OCI-M1 (cell line): Measurements from ENCODE around the gene ASXL3.
A peak's percentile ranks its signal among the peaks of the same experiment; 100 is the strongest.

Source experiments
- DNase-seq: peaks from one replicate; lab custom pipeline; 2025; lab: John Stamatoyannopoulos, UW

ASXL3 gene

DNA sequence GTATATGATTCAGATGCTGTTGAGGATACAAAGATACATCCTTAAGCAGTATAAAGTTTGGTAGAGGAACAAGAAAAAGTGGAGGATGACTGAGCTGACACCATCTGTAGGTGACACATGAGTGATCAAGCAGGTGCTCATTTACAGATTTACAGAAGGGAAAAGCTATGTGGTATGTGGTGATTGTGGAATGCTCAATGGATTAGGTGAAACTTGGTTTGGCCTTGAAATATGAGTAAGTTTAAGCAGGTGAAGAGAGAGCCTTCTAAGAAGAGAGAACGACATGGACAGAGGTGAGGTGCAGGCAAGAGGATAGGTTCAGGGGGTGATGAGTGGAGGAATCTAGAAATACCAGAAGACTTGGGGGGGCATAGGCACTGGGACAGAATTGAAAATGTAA, 5.9 kb downstream of the ASXL3 start:
- DNase-seq = no peak

DNA sequence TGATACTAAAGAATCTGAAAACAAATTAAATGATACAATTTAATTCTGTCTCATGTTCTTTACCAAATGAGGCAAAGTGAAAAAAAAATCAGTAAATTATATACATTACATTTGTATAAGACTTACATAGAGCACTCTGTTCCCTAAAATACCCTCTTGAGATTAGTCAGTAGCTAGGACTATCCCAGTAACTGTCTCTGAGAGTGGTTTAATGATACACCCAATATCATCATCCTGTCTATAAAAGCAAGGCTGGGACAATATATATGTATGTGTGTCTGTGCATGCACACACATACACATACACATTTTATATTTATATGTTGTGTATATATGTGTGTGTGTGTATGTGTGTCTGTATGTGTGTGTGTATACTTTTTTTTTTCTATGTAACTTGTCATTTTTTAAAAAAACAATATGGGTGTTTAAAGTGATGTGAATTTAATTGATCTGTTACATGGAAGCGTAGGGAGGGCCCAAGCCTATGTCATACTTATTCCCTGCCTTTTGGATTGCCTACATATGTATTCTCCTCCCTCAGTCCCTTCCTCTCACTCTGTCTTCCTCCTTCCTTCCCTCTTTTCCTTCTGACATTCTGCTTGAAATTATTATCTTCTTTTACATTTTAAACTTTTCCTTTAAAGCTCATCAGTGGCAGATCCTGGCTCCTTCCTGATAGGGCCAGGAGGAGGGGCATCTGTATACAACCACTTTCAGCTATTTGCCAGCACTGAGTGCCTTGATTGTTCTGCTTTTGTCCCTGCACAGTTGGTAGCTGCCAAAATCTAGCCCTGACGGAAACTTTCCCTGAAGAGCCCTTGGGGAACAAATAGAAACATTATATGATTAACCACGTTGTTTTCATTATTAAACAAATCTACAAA, 6.8 kb downstream of the ASXL3 start:
- DNase-seq = no peak

DNA sequence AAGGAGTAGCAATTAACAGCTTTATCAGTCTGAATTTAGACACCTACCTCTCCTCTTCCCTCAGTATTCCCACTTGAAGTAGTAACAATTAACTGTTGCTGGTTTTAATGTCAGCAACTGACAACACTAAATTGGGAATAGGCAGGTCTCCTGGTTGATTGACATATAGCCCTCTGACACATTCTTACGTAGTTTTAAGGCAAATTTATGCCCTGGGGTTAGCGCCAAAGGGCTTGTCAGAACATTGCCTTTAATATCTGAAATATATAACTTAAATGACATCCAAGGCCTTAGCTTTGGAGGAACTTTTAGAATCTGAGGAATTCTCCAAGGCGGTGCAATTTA, 7.4 kb downstream of the ASXL3 start:
- DNase-seq = no peak

DNA sequence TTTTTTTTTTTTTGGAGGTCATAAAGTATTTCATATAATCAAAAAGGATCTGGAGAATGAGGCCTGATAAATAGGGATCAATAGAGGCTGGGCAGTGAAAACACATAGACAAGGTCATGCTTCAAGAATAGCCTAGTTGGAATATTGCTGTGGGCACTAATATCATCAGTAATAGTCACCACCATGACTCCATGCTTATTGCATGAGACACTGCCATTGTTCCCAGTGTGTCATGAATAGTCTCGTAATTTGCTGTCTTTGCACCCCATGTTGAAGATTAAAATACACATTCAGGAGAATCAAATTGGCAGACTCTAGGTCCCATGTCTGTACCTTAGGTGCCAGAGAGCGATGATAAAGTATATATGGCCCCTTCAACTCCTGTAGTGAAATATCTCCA, 10.3 kb downstream of the ASXL3 start:
- no peak for DNase-seq

DNA sequence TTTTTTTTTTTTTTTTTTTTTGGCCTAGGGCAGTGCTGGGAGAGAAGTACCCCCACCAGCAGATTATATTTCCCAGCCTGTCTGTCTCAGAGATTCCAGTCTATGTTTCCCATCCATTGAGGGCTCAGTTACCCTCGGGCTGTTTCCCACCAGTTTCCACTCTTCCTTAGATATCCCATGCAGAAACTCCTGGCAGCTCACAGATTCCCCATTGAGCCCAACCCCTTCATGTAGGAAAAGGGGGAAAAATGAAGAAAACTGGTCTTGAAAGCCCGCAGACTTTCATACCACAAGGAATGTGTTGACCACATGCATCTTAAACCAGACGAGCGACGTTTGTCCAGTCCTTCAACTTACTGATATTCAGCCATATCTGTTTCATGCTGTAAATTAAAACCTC, 15.2 kb downstream of the ASXL3 start:
- DNase-seq = no peak

DNA sequence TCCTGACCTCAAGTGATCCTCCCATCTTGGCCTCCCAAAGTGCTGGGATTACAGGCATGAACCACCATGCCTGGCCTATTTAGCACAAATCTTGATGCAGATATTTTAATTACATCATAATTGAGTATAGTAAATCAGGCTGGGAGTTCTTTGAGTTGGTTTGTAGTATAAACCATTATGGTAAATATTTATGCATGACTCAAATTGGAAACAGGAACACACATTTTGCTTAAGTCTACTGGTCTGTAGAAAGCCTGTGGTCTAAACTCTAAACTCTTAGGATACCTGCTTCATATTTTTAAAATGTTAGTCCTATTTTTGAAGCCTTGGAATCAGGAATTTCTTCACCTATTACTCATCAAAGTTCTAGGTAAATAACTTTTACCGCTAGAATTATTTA, 16.8 kb downstream of the ASXL3 start:
- DNase-seq = no peak

DNA sequence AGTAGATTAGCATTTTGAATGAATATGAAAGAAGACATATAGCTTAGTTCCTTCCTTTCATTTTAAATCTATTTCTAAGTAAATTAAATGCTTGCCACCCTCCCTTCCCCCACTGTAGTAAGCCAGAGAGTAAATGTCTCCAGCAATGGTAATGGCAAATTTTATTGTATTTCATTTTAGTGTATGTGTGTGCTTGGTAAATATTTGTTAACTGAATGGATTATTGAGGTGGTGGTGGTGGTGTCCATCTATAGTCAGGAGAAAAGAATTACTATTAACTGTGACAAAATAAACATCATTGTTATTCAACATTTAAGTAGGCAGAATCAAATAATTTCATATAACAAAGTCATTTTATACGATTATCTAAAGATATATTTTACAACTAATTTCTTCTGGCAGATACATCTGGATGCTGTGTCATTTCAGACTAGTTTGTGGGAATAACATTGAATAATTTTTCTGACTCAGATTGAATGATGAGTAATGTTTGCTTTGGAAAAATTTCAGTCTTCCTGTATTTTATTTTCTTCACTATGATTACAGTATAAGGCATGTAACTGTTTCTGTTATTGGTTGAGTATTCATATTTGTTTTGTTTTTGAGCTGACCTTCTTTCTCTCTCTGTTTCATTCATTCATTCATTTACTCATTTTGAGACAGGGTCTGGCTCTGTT, 18.3 kb downstream of the ASXL3 start:
- DNase-seq = no peak

DNA sequence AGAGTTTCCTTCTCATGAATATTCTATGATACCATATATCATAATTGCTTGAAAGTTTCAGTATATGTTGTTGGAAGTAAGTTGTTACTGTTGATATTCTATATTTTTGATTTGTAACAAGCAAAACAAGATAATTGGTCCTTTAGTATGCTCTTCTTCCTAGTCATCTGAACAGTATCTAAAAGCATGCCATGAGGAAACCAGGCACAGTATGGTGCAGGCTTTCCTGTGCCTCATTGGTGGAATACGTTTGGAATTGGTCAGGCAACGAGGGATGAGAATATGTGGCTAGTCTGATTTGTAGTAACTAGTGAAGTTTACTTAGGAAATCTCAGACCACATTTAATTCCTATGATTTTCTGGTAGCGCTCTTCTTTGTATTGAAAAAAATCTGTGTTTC, 22.8 kb downstream of the ASXL3 start:
- DNase-seq = no peak

DNA sequence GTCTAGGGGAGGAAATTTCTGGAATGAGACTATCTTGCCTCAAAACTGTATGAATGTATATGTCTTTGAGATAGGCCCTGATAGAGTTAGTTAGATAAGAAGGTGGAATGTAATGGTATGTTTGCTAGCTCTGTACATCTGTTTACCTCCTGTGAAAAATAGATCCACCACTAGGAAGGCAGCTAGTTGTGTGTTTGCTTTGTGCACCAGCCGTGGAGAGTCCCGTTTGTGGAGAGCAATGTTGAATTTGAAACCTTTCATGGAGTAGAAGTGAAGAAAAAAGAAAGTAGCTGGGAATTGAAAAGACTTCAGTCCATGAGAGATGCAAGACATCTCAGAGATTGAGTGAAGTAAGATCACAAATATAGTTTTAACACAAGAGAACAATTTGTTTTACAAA, 25.4 kb downstream of the ASXL3 start:
- no peak for DNase-seq

DNA sequence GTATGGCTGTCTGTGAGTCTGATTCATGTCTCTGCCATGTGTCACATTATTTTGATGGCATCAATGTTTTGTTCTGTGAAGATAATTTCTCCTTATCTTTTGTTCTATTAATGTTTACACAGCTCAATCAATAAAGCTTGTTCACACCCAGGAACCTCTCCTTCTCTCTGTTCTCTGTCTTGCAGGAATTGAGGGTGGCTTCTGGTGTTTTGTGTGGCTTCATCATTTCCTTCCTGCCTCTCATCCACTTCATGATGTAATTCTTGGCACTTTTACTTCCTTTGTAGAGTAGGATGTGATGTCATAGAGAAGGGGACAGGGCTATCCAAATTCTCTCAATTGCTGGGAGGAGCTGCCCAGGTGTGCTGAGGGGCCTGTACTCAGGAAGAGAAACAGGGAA, 27.2 kb downstream of the ASXL3 start:
- peak; percentile 5 for DNase-seq

DNA sequence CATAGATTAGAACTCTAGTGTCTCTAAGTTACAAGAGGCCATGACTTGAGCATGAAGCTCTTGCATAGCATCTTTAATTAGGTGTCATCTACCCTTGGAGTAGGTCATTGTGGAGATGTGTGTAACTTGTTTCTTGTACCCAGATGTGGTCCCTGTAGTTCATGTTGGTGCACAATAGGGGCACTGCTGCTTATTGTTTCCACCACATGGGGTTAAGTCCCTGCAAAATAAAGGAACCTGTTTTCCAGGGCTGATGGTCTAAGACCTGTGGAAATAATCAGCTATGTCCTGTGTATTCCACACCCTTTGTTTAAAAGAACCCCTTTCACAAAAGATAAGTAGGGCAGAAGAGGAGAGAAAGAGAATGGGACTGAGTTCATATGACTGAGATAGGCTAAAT, 28.6 kb downstream of the ASXL3 start:
- peak; percentile 20 for DNase-seq

DNA sequence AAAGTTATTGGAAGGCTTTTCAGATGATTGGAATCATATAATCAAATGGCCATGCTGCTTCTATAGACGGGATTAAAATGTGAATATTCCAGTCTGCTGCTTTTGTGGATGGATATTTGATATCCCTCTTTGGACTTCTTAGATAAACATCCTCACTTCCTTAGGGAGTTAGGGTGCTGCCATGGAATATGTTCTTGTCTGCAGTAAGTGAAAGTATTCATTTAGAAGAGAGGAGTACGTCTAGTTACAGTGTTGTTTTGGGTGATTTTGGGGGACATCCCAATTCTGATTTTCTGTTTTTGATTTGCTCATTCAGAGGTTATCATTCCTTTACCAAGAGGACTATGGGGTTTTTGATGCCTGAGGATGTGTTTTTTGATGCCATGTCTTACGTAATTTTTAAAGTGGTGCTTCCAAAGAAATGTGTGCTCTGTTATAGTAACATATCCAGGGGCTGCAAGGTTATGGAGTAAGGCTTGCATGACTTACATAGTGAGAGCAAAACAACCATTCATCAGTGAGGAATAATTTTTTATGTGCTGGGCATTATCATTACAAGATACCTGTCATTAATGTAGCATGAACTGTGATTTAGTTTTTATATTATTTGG, 33.6 kb downstream of the ASXL3 start:
- DNase-seq = no peak

DNA sequence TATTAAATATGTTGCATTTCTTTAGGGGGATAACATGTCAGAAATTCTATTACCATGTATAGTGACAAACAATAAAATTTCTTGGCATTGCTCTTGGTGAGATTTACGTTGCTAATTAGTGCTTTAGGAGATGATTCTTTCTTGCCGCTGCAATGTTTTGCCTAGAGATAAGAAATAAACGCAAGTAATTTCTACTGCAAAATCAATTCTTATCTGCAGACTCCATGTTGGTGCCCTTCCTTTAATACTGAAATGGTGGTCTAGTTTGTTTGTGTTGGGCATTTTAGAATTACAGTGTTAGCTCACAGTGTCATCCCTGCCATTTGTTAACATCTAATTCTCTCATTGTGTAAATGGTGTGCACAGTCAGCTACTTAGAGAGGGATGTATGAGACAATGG, 34.6 kb downstream of the ASXL3 start:
- peak; percentile 27 for DNase-seq

DNA sequence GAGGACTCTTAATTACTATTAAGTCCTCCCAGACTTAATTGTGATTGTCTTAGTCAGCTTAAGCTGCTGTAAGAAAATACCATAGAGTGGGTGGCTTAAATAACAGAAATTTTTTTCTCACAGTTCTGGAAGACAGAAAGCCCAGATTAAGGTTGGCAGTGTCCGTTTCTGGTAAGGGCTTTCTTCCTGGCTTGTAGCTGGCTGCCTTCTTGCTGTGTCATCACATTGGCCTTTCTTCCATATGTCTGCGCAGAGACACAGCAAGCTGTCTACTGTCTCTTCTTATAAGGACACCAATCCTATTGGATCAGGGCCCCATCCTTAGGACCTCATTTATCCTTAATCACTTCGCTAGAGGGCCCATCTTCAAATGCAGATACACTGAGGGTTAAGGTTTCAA, 38.5 kb downstream of the ASXL3 start:
- DNase-seq = no peak

DNA sequence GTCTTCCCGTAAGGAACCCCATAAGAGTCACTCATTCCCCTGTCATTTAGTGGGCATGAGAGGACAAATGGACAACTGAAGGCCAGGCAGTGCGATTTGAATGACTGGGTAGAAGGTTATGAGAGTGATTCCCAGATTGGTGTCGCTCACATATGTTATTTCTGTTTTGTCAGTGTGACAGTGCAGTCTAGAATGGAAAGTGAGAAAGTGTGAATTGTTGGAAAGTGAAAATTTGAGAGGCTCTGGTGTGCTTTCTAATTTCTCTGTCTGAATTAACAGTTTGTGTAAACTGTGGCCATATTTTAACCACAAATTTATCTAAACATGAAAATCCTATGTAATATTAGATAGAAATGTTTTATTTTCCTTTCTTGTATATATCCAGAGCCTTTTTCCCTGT, 49.1 kb downstream of the ASXL3 start:
- DNase-seq = no peak

DNA sequence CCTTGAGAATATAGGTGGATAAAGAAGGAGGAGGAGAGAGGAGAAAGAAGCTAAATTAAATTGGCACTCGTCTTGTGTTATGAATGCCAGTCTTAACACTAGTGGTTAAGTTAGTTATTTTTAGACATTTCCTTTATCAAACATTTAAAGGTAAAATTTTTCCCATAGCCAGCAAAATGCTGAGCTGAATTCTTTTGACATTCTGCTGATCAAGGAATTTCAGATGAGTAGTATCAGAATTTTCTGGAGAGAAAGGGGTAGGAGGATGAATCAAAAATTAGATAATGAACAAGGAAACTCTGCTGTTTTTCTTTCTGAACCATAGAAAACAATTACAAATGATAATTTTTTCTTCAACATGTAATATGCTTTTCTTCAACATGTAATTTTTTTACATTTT, 52.5 kb downstream of the ASXL3 start:
- DNase-seq = no peak

DNA sequence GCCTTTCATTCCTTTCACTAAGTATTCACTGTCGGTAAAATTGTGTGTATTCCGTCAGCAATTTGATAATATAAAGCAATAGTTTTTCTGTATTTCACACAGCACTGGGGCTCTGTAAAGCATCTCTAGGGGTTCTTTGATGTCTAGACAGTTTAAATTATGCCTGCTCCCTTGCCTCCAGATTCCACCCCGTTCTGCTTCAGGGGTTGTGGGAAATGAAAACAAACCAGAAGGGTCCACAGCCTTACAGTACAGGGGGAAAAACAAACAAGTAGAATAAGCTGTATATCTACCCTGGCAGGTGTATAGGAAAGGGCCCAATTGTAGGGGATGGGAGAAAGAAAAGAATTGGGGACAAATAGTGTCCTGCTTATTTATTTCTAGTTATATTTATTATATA, 63.1 kb downstream of the ASXL3 start:
- DNase-seq = no peak

DNA sequence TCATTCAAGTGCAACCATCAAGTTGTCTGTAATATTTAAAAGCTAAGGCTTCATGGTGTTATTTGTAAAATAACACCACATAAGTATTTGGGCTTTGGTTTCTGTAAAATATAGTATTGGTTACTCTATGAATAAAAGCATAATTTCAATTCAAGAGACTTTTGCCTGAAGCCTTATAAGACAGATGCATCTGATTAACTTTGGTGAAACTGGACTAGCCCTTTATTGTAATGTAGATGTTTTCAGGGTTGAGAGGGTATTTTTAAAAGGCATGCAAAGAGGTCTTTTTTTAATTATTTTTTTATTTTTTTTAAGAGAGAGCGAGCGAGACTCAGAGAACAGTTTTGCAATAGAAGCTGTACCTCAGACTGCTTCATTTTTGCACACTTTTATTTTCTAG, 66.5 kb downstream of the ASXL3 start:
- DNase-seq = no peak

DNA sequence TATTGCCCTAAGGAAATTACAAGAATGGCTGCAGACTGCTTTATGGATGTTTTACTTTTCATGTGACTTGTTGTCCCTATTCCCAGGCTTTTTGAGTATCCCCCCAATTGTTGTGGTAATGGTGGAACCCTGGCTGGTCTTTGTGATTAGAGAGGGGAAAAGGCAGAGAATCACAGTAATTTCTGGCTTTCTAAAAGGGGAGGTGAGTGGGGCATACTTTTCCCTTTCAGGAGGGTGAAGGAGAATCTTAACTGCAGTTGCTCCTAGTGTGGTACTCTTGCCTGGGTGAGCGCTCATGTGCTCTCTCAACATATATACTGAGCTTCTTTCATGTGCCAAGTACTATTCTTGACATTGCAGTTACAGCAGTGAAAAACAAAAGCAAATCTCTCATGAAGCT, 69.3 kb downstream of the ASXL3 start:
- DNase-seq = no peak

DNA sequence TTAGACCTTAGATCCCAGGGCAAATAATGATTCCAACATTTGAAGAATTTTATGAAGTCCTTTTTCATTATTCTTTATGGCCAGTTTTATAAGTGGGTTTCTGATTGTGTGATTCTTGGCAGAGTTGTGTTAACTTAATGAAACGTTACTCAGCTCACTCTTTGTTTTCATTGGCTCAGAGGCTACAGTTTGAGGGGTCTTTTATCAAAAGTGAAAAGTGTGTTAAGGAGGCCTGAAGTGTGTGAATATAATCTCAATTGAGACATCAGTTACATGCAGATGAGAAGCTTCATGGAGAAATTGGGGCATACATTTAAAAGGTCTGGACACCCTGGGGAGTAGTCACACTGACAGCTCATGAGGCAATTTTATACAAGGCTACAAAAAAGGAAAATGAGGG, 74.6 kb downstream of the ASXL3 start:
- no peak for DNase-seq

DNA sequence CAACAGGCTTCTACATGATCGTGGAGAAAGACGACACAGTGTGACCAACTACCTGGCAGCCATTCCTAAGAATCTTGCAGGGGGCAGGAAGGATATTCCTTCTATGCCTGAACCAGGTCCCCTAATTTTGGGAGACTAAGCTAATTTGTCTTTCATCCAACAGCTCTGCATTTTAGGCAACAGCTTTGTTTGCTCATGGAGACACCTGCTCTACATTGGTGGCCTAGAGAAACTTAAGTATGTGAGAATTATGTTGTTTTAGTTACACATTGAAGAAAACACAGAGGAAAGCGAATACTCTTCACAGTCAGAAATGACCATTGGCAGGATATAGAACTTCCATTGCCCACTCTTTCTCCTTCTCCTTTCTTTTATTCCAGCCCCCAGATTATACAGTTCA, 75.2 kb downstream of the ASXL3 start:
- DNase-seq = no peak

DNA sequence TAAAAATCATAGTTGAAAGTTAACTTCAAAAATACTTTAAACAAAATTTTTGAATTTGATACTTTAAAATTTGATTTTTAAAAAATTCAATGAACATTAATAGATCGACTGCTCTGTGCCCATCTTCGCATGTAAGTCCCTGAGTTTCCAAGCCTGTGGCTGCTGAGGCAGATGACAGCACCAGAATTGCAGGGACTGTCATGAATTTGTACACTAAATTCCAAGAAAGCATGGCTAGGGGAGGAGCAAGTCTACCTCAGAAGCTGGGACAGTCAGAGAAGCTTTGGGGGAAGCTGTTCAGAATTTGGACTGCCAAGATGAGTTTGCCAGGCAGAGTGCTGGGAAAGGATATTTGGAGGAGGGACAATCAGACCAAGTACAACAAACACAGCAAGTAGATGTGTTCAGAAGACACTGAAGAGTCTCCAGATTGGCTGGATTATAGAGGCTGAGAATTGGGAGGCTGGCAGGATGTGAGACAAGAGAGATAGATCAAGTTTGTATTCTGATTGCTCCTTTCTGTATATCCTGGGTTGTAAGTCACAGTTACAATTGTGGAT, 79.0 kb downstream of the ASXL3 start:
- DNase-seq = no peak

DNA sequence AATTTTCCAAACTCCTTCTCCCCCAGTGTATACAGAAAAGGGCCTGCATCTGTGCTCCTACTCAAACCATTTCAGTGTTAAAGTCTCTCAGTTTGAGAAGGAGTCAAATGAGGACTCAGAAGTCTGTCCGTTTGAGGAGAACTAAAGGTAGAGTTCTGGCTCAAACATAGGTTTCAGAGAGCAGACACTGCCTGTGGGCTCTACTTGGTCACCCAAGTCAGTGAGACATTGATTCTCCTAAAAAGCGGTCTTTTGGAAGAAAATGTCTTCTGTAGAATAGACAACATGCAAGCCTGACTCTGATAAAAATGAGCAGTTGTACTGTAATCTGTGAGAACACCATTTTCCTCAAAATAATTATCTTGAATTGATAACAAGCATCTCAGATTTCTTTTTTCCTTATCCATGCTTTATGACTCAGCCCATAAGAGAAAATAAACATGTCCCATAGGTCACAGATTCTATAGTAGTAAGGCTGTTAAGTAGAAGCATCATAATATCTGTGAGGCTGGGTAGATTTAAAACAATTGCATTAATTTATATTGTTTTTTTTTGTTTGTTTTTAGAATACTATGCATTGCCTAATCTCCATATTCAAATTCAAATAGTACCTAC, 82.8 kb downstream of the ASXL3 start:
- no peak for DNase-seq
